IMR-90 (cell line): ENCODE data around the gene PAX2. TPM values are rescaled to one million over a fixed set of nuclear protein-coding genes. Genes with fewer than 3 reads are reported as not detected.

ENCODE experiments used
- ATAC-seq: fragments of 200-7000 bp; cut with Tn5 transposase; 2 replicates; pipeline ENCODE4 v1.9.1; 2020; ENCODE audit warnings: low read depth, mild to moderate bottlenecking, moderate library complexity
- BruUV-seq: library from RNA; stranded (reverse); fragments of 400-500 nt; replicated peaks from 2 replicates; lab custom pipeline; 2021; lab: Mats Ljungman, UMichigan
- CTCF ChIA-PET: fragments of 300-600 bp; formaldehyde crosslinking; extraction: SDS; loops from one replicate; lab custom pipeline; 2021; ENCODE audit warnings: antibody characterized with exemption; lab: Yijun Ruan, JAX
- POLR2A ChIA-PET: fragments of 300-600 bp; sonication (Branson Sonifier 250); formaldehyde crosslinking; loops from one replicate; lab custom pipeline; 2022; ENCODE audit warnings: antibody characterized with exemption; ENCODE audit not compliant: unreplicated experiment; lab: Charles Lee
- DNase-seq: peaks from one replicate; pipeline ENCODE4 v3.0.0; 2013
- H2AFZ ChIP-seq: replicated peaks from 2 replicates; pipeline ENCODE3; 2013; ENCODE audit warnings: low read length, mild to moderate bottlenecking; ENCODE audit not compliant: poor library complexity
- H2AK5ac ChIP-seq: 2 replicates; pipeline ENCODE4 v1.6.1; 2013; ENCODE audit warnings: low read depth, low read length, inconsistent platforms
- H2AK9ac ChIP-seq: replicated peaks from 2 replicates; pipeline ENCODE3; 2013; ENCODE audit warnings: mild to moderate bottlenecking, low read depth, low read length, moderate library complexity; ENCODE audit not compliant: poor library complexity
- H2BK120ac ChIP-seq: 2 replicates; pipeline ENCODE4 v1.6.1; 2013; ENCODE audit warnings: low read depth, low read length, inconsistent platforms
- H2BK15ac ChIP-seq: 3 replicates; pipeline ENCODE4 v1.6.1; 2013; ENCODE audit warnings: low read depth, low read length, inconsistent platforms
- H2BK20ac ChIP-seq: 2 replicates; pipeline ENCODE4 v1.6.1; 2013; ENCODE audit warnings: low read depth, mild to moderate bottlenecking, inconsistent platforms, low read length, moderate library complexity
- H2BK5ac ChIP-seq: 2 replicates; pipeline ENCODE4 v1.6.1; 2013; ENCODE audit warnings: mild to moderate bottlenecking, low read depth, low read length, inconsistent platforms; ENCODE audit not compliant: poor library complexity, severe bottlenecking
- H3K14ac ChIP-seq: replicated peaks from 2 replicates; pipeline ENCODE4 v1.6.1; 2013; ENCODE audit warnings: low read depth, low read length, inconsistent platforms
- H3K18ac ChIP-seq: 2 replicates; pipeline ENCODE4 v1.6.1; 2013; ENCODE audit warnings: low read depth, low read length, control low read depth
- H3K23ac ChIP-seq: 2 replicates; pipeline ENCODE4 v1.6.1; 2013; ENCODE audit warnings: low read depth, low read length, inconsistent platforms
- H3K27ac ChIP-seq: 2 replicates; pipeline ENCODE4 v1.5.1; 2013; ENCODE audit warnings: mild to moderate bottlenecking, control low read depth, low read length; ENCODE audit not compliant: insufficient read depth
- H3K27me3 ChIP-seq: 2 replicates; pipeline ENCODE4 v1.6.1; 2013; ENCODE audit warnings: low read length; ENCODE audit not compliant: control insufficient read depth, insufficient read depth
- H3K36me3 ChIP-seq: 2 replicates; pipeline ENCODE4 v1.6.1; 2013; ENCODE audit warnings: low read length, mixed read lengths; ENCODE audit not compliant: control insufficient read depth, insufficient read depth
- H3K4ac ChIP-seq: 2 replicates; pipeline ENCODE4 v1.6.1; 2013; ENCODE audit warnings: low read depth, low read length, inconsistent platforms
- H3K4me1 ChIP-seq: 2 replicates; pipeline ENCODE4 v1.6.1; 2013; ENCODE audit warnings: low read length, mixed read lengths; ENCODE audit not compliant: control insufficient read depth, insufficient read depth
- H3K4me2 ChIP-seq: 2 replicates; pipeline ENCODE4 v1.6.1; 2013; ENCODE audit warnings: low read depth, mild to moderate bottlenecking, control low read depth, low read length, moderate library complexity
- H3K4me3 ChIP-seq: 2 replicates; pipeline ENCODE4 v1.5.1; 2013; ENCODE audit warnings: low read depth, mild to moderate bottlenecking, control low read depth, low read length, moderate library complexity; ENCODE audit not compliant: insufficient read depth
- H3K56ac ChIP-seq: 2 replicates; pipeline ENCODE4 v1.6.1; 2013; ENCODE audit warnings: low read length, inconsistent platforms; ENCODE audit not compliant: insufficient read depth; ENCODE audit errors: extremely low read depth
- H3K79me1 ChIP-seq, 2 experiments: 2 replicates each; pipeline ENCODE4 v1.6.1; 2013; ENCODE audit warnings: low read length in 2 of 2, inconsistent platforms in 1 of 2, low read depth in 1 of 2
- H3K9ac ChIP-seq: 2 replicates; pipeline ENCODE4 v1.6.1; 2013; ENCODE audit warnings: low read depth, low read length, control low read depth
- H3K9me1 ChIP-seq: 2 replicates; pipeline ENCODE4 v1.6.1; 2013; ENCODE audit warnings: low read length, inconsistent platforms; ENCODE audit not compliant: insufficient read depth
- H3K9me3 ChIP-seq: 2 replicates; pipeline ENCODE4 v1.6.1; 2013; ENCODE audit warnings: low read length; ENCODE audit not compliant: control insufficient read depth, insufficient read depth
- H4K20me1 ChIP-seq: 2 replicates; pipeline ENCODE4 v1.6.1; 2013; ENCODE audit warnings: low read length, inconsistent platforms; ENCODE audit not compliant: insufficient read depth
- H4K5ac ChIP-seq: 2 replicates; pipeline ENCODE4 v1.6.1; 2013; ENCODE audit warnings: mild to moderate bottlenecking, low read depth, low read length, control low read depth
- H4K8ac ChIP-seq, 2 experiments: 2 replicates each; pipeline ENCODE4 v1.6.1; 2013; ENCODE audit warnings: low read depth in 2 of 2, low read length in 2 of 2, control low read depth in 1 of 2, inconsistent platforms in 1 of 2
- H4K91ac ChIP-seq: 2 replicates; pipeline ENCODE4 v1.6.1; 2013; ENCODE audit warnings: low read depth, low read length, inconsistent platforms; ENCODE audit not compliant: insufficient read depth
- CEBPB ChIP-seq: IDR thresholded peaks from 2 replicates; pipeline ENCODE4 v1.6.1; 2012; ENCODE audit warnings: low read depth, low read length, improper control_type of control experiment
- CHD1 ChIP-seq: IDR thresholded peaks from 2 replicates; pipeline ENCODE4 v1.6.1; 2012; ENCODE audit warnings: low read depth, low read length, improper control_type of control experiment
- CTCF ChIP-seq: conservative IDR thresholded peaks from 2 replicates; pipeline ENCODE4 v1.5.1; 2012; ENCODE audit warnings: mild to moderate bottlenecking, low read depth, low read length, improper control_type of control experiment
- ELK1 ChIP-seq: fragments of 150-350 bp; IDR thresholded peaks from 2 replicates; pipeline ENCODE4 v1.6.1; 2016; ENCODE audit warnings: low read depth, mild to moderate bottlenecking, low read length, moderate library complexity, borderline replicate concordance
- FOS ChIP-seq: fragments of 150-350 bp; IDR thresholded peaks from 2 replicates; pipeline ENCODE4 v1.6.1; 2016; ENCODE audit warnings: low read depth, low read length
- MAZ ChIP-seq: IDR thresholded peaks from 2 replicates; pipeline ENCODE4 v1.6.1; 2012; ENCODE audit warnings: low read depth, mild to moderate bottlenecking, low read length, improper control_type of control experiment, moderate library complexity, borderline replicate concordance
- MXI1 ChIP-seq: IDR thresholded peaks from 2 replicates; pipeline ENCODE4 v1.6.1; 2012; ENCODE audit warnings: low read depth, mild to moderate bottlenecking, low read length, moderate library complexity, borderline replicate concordance
- POLR2A ChIP-seq: IDR thresholded peaks from 2 replicates; pipeline ENCODE4 v1.6.1; 2012; ENCODE audit warnings: mild to moderate bottlenecking, low read depth, low read length
- RAD21 ChIP-seq: IDR thresholded peaks from 2 replicates; pipeline ENCODE4 v1.6.1; 2012; ENCODE audit warnings: low read length, improper control_type of control experiment
- RCOR1 ChIP-seq: IDR thresholded peaks from 2 replicates; pipeline ENCODE4 v1.6.1; 2012; ENCODE audit warnings: mild to moderate bottlenecking, low read length, improper control_type of control experiment; ENCODE audit not compliant: insufficient replicate concordance
- RFX5 ChIP-seq: IDR thresholded peaks from 2 replicates; pipeline ENCODE4 v1.8.0; 2012; ENCODE audit warnings: low read depth, mild to moderate bottlenecking, low read length, moderate library complexity
- SMC3 ChIP-seq: fragments of 150-350 bp; IDR thresholded peaks from 2 replicates; pipeline ENCODE4 v1.6.1; 2016; ENCODE audit warnings: low read depth, mild to moderate bottlenecking, antibody characterized with exemption, low read length, moderate library complexity
- USF2 ChIP-seq: fragments of 150-350 bp; IDR thresholded peaks from 2 replicates; pipeline ENCODE4 v1.6.1; 2017; ENCODE audit warnings: mild to moderate bottlenecking, antibody characterized with exemption, low read length, low read depth
- WGBS, 2 experiments: methylation state at CpG; one replicate each; pipeline versions ENCODE4 v1.1.5 to v1.1.7; 2013; ENCODE audit warnings: missing lambda C conversion rate in 2 of 2; ENCODE audit not compliant: insufficient read length in 1 of 2; ENCODE audit errors: extremely low coverage in 2 of 2; 5-methylcytosine and 5-hydroxymethylcytosine counted together
- dilution Hi-C: fragments of 300-500 bp; cut with HindIII; formaldehyde crosslinking; loops from one replicate; pipeline ENCODE4 v1.14.3; 2018; ENCODE audit warnings: low sequenced_read_pairs; ENCODE audit not compliant: unreplicated experiment
- in situ Hi-C: fragments of 300-500 bp; cut with MboI; formaldehyde crosslinking; loops from 3 replicates; pipeline ENCODE4 v1.14.3; 2019; ENCODE audit warnings: low sequenced_read_pairs, inconsistent platforms, mixed read lengths
- intact Hi-C: fragments of 100-400 bp; cut with micrococcal nuclease; formaldehyde crosslinking; loops from 2 replicates; pipeline ENCODE4 v1.10.0; 2022
- polyA plus RNA-seq, 3 experiments: library from polyadenylated mRNA; depleted of rRNA; stranded (reverse); fragments of >200 nt; gene quantifications; 2 replicates each; pipeline ENCODE4 v1.2.3, GENCODE V29; 2012; ENCODE audit warnings: low replicate concordance in 1 of 3
- total RNA-seq: library from RNA; depleted of rRNA; stranded (reverse); fragments of >200 nt; gene quantifications from 2 replicates; pipeline ENCODE4 v1.2.3, GENCODE V29; 2012

The PAX2 gene
- total and polyA plus RNA-seq, 2 of the 4 experiments (the other 2 are of a cell fraction), result not detected

DNA sequence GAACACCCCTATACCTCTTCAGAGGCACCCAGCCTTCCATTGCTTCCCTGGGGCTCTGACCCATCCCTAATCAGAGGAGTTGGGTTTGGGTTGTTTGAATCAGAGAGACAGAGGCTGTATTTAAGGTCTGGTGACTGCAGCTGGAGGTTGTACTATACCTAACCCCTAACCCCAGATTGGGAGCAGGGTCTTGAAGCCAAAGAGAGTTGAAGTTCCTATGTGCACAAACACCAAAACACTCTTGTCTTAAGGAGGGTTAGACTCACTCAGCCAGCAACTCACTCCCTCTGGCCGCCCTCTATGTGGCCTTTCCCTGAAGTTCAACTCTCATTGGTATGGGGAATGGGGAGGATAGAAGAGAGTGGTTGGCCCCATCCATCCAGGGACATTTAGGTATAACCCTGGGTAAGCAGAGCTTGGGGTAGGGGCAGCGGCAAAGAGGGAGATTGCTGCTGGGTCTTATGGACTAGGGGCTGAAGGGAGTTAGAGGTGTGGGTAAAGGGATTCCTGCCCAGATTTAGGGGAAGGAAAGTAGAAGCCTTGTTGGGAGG lies 80.0 kb downstream of the PAX2 start:
- Histone ChIP-seq H3K27ac (no peak overlapping the region), H2BK20ac (no peak overlapping the region), H4K91ac (no peak overlapping the region), H3K36me3 (no peaks in the 10 kb centered on the region), H3K4me1 (peaks cover 4% of the 10 kb centered on the region; the same call in 1 of the 2 replicates), H2AK9ac (no peak overlapping the region), H3K27me3 (peaks cover 84% of the 10 kb centered on the region), H2AFZ (no peak overlapping the region), H3K56ac (no peak overlapping the region), H3K79me1 (no peaks in the 10 kb centered on the region), H3K18ac (no peak overlapping the region), H3K9ac (no peak overlapping the region), H3K23ac (no peak overlapping the region), H3K9me1 (no peaks in the 10 kb centered on the region), H4K5ac (no peak overlapping the region), H3K14ac (no peak overlapping the region), H2BK120ac (no peak overlapping the region), H2BK5ac (no peak overlapping the region), H3K4me2 (no peak overlapping the region), H3K4ac (no peak overlapping the region), H3K4me3 (no peak overlapping the region), H4K8ac (no peak overlapping the region), H2AK5ac (no peak overlapping the region), H3K9me3 (no peaks in the 10 kb centered on the region; the same call in 1 of the 2 replicates), H2BK15ac (no peak overlapping the region), H4K20me1 (no peaks in the 10 kb centered on the region)
- DNase-seq (no peak), ATAC-seq (no peak)
- ChIA-PET POLR2A (no interaction called here), CTCF (no interaction called here)
- BruUV-seq, result no TSS peak
- dilution Hi-C loops, result no loop called here
- in situ Hi-C loops, result no loop called here
- WGBS, 2 experiments, result no CpG with 5 or more reads among the region's 2 CpGs
- intact Hi-C loops, result no loop called here
- TF ChIP-seq CEBPB (no peak), POLR2A (no peak), RAD21 (no peak), MAZ (no peak), ELK1 (no peak), CTCF (no peak), RFX5 (no peak), RCOR1 (no peak), MXI1 (no peak), CHD1 (no peak), SMC3 (no peak), USF2 (no peak), FOS (no peak)
